GM20000 (cell line): ENCODE measurements around the gene TET1.
"Not testable (repeated sequence)": the region's sequence is repeated elsewhere in the genome, so short reads cannot be mapped to it uniquely, and the experiment has no call there.

Experiments used
- DNase-seq: peaks from one replicate; pipeline ENCODE4 v3.0.0; 2012; ENCODE audit warnings: low spot score
- CTCF ChIP-seq: IDR thresholded peaks from 2 replicates; pipeline ENCODE4 v1.5.1; 2012; ENCODE audit warnings: mild to moderate bottlenecking, control low read depth; ENCODE audit errors: extremely low read depth, missing control alignments

TET1 gene

GRCh38 chr10:68697106-68697505 is 137.0 kb downstream of the TET1 start:
- DNase-seq: no peak
- TF ChIP-seq CTCF: no peak

- DNase-seq: no peak
- no peak for TF ChIP-seq CTCF
Measured at GRCh38 chr10:68700197-68700596, 140.1 kb downstream of the TET1 start.

- DNase-seq: no peak
- no peak for TF ChIP-seq CTCF
Measured at GRCh38 chr10:68705548-68705947, 145.4 kb downstream of the TET1 start.

DNA sequence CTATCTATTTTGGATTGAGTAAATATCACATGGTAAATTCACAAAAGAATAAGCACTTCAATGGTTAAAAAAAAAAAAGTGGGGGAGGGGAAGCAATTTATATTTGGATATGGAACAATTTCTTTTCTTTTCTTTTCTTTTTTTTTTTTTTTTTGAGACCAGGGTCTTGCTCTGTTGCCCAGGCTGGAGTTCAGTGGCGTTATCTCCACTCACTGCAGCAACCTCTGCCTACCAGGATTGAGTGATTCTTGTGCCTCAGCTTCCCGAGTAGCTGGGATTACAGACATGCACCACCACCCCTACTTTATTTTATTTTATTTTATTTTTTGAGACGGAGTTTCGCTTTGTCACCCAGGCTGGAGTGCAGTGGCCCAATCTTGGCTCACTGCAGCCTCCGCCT is 148.8 kb downstream of the TET1 start:
- DNase-seq: not testable (repeated sequence)

DNA sequence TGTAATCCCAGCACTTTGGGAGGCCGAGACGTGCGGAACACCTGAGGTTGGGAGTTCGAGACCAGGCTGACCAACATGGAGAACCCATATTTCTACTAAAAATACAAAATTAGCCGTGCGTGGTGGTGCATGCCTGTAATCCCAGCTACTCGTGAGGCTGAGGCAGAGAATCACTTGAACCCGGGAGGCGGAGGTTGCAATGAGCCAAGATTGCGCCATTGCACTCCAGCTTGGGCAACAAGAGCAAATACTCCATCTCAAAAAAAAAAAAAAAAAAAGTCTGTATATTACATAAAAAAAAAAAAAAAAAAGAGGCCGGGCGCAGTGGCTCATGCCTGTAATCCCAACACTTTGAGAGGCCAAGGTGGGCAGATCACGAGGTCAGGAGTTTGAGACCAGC is 152.9 kb downstream of the TET1 start:
- not testable (repeated sequence) for DNase-seq

- TF ChIP-seq CTCF: no peak
Measured at GRCh38 chr10:68717435-68717834, 157.3 kb downstream of the TET1 start.

GRCh38 chr10:68720793-68721672 is 160.9 kb downstream of the TET1 start, which contains the start of gene CCAR1:
CCAR1 (plus strand) TSS chr10:68721239; CDS start chr10:68722505, 1,266 bp downstream.
- peak; percentile 97 for DNase-seq
- no peak for TF ChIP-seq CTCF

More at GRCh38 chr10:68717435-68717834, 157.3 kb downstream of the TET1 start:
- DNase-seq: no peak

GRCh38 chr10:68721673-68722335 is 161.7 kb downstream of the TET1 start:
- peak; percentile 41 for DNase-seq
- no peak for TF ChIP-seq CTCF
